Measurements from ENCODE around the gene FAM124A. TPM values are rescaled to one million over a fixed set of nuclear protein-coding genes. Genes with fewer than 3 reads are reported as not detected.
A peak's percentile ranks its signal among the peaks of the same experiment; 100 is the strongest.

Gene FAM124A
- total and polyA plus RNA-seq, 10 of the 15 experiments (the other 5 are each of a cell fraction or from before 2014, with no cell fraction given), result not detected

GRCh38 chr13:51261610-51262249 lies 39.5 kb downstream of the FAM124A start (continued):
- no peak for TF ChIP-seq NR2C1 (IDR thresholded peaks at IDR 0.05)
- no peak for TF ChIP-seq MYC (IDR thresholded peaks at IDR 0.05; ENCODE audit: insufficient read depth, insufficient read length, insufficient replicate concordance, low read length, severe bottlenecking)
- no peak for TF ChIP-seq STAT3 (IDR thresholded peaks at IDR 0.05; ENCODE audit: low read depth, low read length)
- TF ChIP-seq RAD51 (IDR thresholded peaks at IDR 0.05), result no peak
- TF ChIP-seq ZNF24 (IDR thresholded peaks at IDR 0.05), result no peak
- TF ChIP-seq CBX3 (IDR thresholded peaks at IDR 0.05; ENCODE audit: borderline replicate concordance, low read depth), result no peak
- TF ChIP-seq CEBPB (IDR thresholded peaks at IDR 0.05; ENCODE audit: borderline replicate concordance in 1 of 2, low read depth in 2 of 2, low read length in 2 of 2), result no peak

- Histone ChIP-seq H3K27ac (ENCODE audit: control insufficient read depth, insufficient read depth) (no peak overlapping the region), H3K4me2 (ENCODE audit: control insufficient read depth, insufficient read depth) (no peak overlapping the region), H3K9ac (ENCODE audit: control insufficient read depth, insufficient read depth, low read length) (no peak overlapping the region), H3K79me2 (ENCODE audit: control insufficient read depth, insufficient read depth, low read length) (no peaks in the 10 kb centered on the region), H3K4me3 (no peak overlapping the region), H3K4me1 (ENCODE audit: control insufficient read depth, insufficient read depth, low read length) (no peaks in the 10 kb centered on the region), H3K27me3 (replicated peaks in 1 of 2; ENCODE audit: control insufficient read depth in 2 of 2, insufficient read depth in 2 of 2, low read length in 1 of 2) (0 out of 4 replicates have a peak, but pooled peaks cover 0 to 3% of the 10 kb centered on the region in 2 experiments), H3K9me3 (replicated peaks; ENCODE audit: control insufficient read depth, insufficient read depth, low read length) (no peaks in the 10 kb centered on the region), H4K20me1 (ENCODE audit: control insufficient read depth, insufficient read depth) (no peaks in the 10 kb centered on the region), H2AFZ (ENCODE audit: control insufficient read depth, low read depth, low read length) (no peak overlapping the region), H3K36me3 (ENCODE audit: control insufficient read depth in 2 of 2, insufficient read depth in 2 of 2, low read length in 1 of 2) (no peaks in the 10 kb centered on the region)
- SMC1A ChIA-PET (ENCODE audit: uncharacterized antibody, unreplicated experiment), result interaction anchor here (1.2 to 1.6 kb wide), 2 partner anchors 535 to 536 kb away, joined by 3 to 5 read pairs; no protein-coding TSS in a partner anchor
- POLR2A ChIA-PET, result no interaction called here
- CTCF ChIA-PET, result interaction anchor here (1.0 to 4.4 kb wide), 3 partner anchors 24 to 573 kb away, joined by 3 to 17 read pairs (median 7); no protein-coding TSS in a partner anchor
- FAIRE-seq (no peak), ATAC-seq (peak; percentile 79), DNase-seq (ENCODE audit: low read depth, low spot score) (no peak)
- intact Hi-C loops (cut with micrococcal nuclease; ENCODE audit: unreplicated experiment), result no loop called here
- BruUV-seq (replicated peaks), result no TSS peak
- 19% methylated on average over 8 of the region's 8 CpGs for WGBS (ENCODE audit: insufficient coverage, insufficient replicate concordance, low lambda C conversion rate, missing lambda C conversion rate)
- TF ChIP-seq SIN3A (IDR thresholded peaks at IDR 0.05; ENCODE audit: low read depth, low read length) (no peak), MXI1 (IDR thresholded peaks at IDR 0.05; ENCODE audit: low read depth, low read length) (no peak), SP1 (IDR thresholded peaks at IDR 0.05; ENCODE audit: low read depth, low read length) (no peak), FOXK2 (IDR thresholded peaks at IDR 0.05) (no peak), MAX (IDR thresholded peaks at IDR 0.05; ENCODE audit: low read depth, low read length) (no peak), JUNB (IDR thresholded peaks at IDR 0.05) (no peak), RAD21 (IDR thresholded peaks at IDR 0.05; ENCODE audit: insufficient read depth, low read depth, low read length) (0 out of 2 replicates have a peak, but pooled peaks have one; percentile 22), MEF2A (IDR thresholded peaks at IDR 0.05; ENCODE audit: insufficient read depth, low read depth, low read length) (no peak), RAD51 (IDR thresholded peaks at IDR 0.05) (no peak), NBN (IDR thresholded peaks at IDR 0.05) (no peak), KAT2A (conservative IDR thresholded peaks at IDR 0.05; ENCODE audit: control insufficient read depth, low read depth, low read length) (no peak), SMARCA5 (IDR thresholded peaks at IDR 0.05) (no peak), ATF7 (IDR thresholded peaks at IDR 0.05; ENCODE audit: low read depth) (no peak), CTCF (IDR thresholded peaks at IDR 0.05 in 2 of 3, conservative IDR thresholded peaks at IDR 0.05 in 1 of 3; ENCODE audit: control insufficient read depth in 2 of 3, extremely low read depth in 1 of 3, insufficient read depth in 1 of 3, low read depth in 3 of 3, low read length in 3 of 3) (peak in 2 of 3 experiments; percentile 27 to 34; a peak in 3 of 6 replicates), RBBP5 (conservative IDR thresholded peaks at IDR 0.05) (no peak), PAX5 (IDR thresholded peaks at IDR 0.05; ENCODE audit: borderline replicate concordance, low read depth, low read length) (no peak)
- RAD21 ChIA-PET (ENCODE audit: unreplicated experiment), result interaction anchor here (1.6 kb wide), 1 partner anchor 535 kb away, joined by 4 read pairs; no protein-coding TSS in a partner anchor
- in situ Hi-C loops (cut with MboI), result no loop called here
Measured at GRCh38 chr13:51262501-51263211, 40.5 kb downstream of the FAM124A start.

Data from GM12878 (cell line).